GM10248 (cell line): ENCODE measurements around the gene ANK3.

Experiments used
- CTCF ChIA-PET: fragments of 300-600 bp; sonication (Branson Sonifier 250); formaldehyde crosslinking; extraction: SDS; loops from one replicate; lab custom pipeline; 2021; ENCODE audit warnings: antibody characterized with exemption; lab: Yijun Ruan, JAX
- POLR2A ChIA-PET: fragments of 350-650 bp; sonication (Branson Sonifier 250); formaldehyde crosslinking; extraction: SDS; loops from one replicate; lab custom pipeline; 2020; ENCODE audit warnings: antibody characterized with exemption; lab: Yijun Ruan, JAX
- DNase-seq: peaks from one replicate; pipeline ENCODE4 v3.0.0; 2012; ENCODE audit errors: extremely low spot score
- TF ChIP-seq, protein P1 (sequence below): IDR thresholded peaks from 2 replicates; pipeline ENCODE4 v1.5.1; 2012; ENCODE audit warnings: mild to moderate bottlenecking, low read depth; ENCODE audit errors: extremely low read depth, missing control alignments, control extremely low read depth

Gene ANK3

DNA sequence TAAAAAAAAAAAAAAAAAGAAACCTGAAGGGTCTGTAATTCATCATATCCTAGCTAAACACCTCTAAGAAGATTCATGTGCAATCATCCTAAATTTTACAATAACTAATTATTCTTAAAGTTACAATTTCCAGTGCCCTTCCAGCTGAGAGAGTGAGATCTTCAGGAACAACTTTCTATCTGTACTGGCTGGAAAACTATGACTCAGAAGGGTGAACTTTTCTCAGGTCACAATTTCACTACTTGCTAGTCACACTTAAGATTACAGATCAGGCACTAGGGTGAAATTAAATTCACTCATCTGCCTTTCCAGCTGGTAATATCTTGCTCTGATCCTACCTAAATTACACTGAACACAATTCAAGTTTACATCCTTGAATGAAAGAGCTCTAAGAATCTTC is 158.8 kb downstream of the ANK3 start:
- ChIA-PET CTCF (no interaction called here), POLR2A (interaction anchor here (0.7 kb wide), 1 partner anchor 82 kb away, joined by 4 read pairs; no protein-coding TSS in a partner anchor)
- TF ChIP-seq, protein P1, sequence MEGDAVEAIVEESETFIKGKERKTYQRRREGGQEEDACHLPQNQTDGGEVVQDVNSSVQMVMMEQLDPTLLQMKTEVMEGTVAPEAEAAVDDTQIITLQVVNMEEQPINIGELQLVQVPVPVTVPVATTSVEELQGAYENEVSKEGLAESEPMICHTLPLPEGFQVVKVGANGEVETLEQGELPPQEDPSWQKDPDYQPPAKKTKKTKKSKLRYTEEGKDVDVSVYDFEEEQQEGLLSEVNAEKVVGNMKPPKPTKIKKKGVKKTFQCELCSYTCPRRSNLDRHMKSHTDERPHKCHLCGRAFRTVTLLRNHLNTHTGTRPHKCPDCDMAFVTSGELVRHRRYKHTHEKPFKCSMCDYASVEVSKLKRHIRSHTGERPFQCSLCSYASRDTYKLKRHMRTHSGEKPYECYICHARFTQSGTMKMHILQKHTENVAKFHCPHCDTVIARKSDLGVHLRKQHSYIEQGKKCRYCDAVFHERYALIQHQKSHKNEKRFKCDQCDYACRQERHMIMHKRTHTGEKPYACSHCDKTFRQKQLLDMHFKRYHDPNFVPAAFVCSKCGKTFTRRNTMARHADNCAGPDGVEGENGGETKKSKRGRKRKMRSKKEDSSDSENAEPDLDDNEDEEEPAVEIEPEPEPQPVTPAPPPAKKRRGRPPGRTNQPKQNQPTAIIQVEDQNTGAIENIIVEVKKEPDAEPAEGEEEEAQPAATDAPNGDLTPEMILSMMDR = no peak
- DNase-seq = no peak

DNA sequence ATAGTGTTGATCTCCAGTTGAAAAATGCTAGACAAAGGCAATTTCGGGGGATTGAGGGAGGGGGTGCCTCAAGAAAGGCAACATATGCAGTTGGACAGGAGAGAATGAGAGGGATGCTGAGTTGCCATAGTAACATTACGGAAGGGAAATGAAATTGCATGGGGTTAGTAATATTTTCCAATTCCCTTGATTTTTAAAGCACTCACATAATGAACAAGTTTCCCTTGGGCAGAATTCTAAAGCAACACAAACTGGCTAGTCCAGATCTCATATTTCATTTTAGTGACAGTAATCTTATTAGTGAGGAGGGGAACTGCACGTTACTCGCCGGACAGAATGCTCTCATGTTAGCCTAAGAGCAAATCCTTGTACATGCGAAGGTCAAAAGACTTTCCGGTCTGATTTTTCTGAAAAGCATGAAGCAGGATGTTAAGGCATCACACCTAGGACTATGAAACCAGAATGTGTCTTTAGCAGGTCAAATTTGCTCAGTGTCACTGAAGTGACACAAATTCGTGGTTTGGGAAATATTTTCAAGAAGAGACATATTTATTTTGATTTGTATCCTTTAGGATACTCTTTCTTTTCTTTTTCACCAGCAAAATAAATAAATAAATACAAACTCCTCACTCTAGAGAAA is 165.5 kb downstream of the ANK3 start:
- DNase-seq = no peak
- TF ChIP-seq, protein P1 = no peak
- POLR2A ChIA-PET = no interaction called here
- CTCF ChIA-PET = interaction anchor here (1.1 kb wide), 1 partner anchor 10 kb away, joined by 3 read pairs; no protein-coding TSS in a partner anchor

DNA sequence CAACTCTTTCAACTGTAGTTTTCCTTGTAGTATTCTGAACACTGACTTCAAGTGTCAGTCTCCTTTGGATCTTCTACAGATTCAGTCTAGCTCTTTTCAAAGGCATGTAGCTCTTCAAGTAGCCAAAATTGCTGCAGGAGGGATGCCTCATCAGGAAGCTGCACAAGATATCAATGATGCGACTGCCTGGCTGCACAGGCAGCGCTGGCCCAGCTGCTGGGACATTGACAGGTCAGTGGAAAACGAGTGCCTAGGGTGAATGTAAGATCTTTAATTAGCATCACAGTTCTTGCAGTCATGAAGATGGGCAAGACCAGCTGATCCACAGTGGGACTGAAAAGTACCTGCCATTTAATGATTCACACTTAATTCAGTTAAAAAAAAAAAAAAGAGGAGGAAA is 167.6 kb downstream of the ANK3 start:
- POLR2A ChIA-PET = no interaction called here
- TF ChIP-seq, protein P1 = no peak
- no peak for DNase-seq
- CTCF ChIA-PET = interaction anchor here (0.8 to 2.2 kb wide), 3 partner anchors 9 to 16 kb away, joined by 3 to 7 read pairs (median 6); no protein-coding TSS in a partner anchor

DNA sequence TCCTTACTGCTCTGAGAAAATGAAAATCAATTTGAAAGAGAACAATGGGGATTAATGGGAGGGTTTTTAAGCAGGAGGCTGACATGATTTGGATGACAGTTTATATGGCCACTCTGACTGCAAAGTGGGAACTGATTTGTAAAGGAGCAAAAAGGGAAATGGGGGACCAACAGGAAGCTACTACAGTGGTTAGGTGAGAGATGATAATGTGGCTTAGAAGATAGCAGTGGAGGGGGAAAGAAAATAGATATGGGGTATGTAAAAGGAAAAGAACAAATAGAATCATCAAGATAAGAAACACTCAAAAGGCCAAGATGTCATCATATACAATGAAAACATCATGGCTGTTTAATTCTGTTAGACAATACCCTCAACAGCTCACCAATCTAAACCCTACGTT is 177.5 kb downstream of the ANK3 start:
- no peak for DNase-seq
- CTCF ChIA-PET = interaction anchor here (1.1 to 1.8 kb wide), 3 partner anchors 9 to 589 kb away, joined by 3 to 6 read pairs (median 4); no protein-coding TSS in a partner anchor
- TF ChIP-seq, protein P1 = no peak
- POLR2A ChIA-PET = no interaction called here

DNA sequence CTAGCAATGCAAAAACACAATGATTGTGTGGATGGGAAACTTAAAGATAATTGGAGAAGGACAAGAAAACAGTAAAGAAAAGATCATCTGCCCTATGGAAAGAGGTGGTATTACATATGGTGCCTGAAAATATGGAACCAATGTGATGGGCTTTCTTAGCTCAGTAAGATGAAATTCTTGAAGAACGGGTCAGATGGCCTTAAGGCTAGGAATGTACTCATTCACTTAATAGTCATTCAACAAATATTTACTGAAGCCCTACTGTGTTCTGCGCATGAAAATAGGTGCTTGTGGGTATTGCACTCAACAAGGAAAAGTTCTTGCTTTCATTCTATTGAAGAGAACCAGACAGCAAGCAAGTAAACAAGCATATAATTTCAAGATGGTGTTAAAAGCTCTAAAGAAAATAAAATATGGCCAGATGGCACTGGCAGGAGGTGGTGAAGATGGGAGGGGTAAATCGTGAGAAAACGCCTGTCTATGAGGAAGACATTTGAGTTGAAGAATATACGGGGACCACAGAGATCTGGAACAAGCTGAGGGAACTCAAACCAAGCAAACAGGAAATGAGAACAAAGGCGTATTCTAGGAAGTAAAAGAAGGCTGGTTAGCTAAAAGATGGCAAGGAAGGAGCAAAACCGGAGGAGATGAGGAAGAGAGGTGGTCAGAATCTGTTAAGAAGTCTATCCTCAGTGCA is 179.7 kb downstream of the ANK3 start:
- no peak for DNase-seq
- ChIA-PET POLR2A (no interaction called here), CTCF (interaction anchor here (1.0 to 3.9 kb wide), 14 partner anchors 12 to 1259 kb away, joined by 3 to 24 read pairs (median 7); no protein-coding TSS in a partner anchor)
- TF ChIP-seq, protein P1 = no peak

DNA sequence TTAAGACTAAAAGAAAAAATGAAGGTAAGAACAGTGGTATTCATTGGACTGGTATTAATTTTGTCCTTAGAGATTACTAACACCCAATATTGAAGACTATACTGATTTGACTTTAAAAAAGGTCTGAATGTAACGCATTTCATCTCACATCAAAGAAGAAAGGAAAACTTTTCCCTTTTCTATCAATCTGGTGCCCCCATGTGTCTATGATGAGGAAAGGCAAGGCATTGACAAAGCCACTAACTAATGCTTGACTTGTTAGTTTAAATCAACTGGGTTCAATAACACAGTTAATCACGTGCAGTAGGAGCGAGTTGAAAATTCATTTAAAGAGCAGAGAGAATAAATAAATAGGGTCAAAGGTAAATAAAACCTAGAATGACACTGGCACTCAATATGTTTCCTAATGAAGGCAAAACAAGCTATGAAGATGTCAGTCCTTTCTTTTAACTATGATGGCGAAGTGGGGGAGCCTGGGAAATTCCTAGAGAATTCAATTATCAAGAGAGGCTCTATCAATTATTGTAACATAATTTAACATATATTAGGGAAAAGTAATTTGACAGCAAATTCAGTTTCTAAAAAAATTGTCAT is 180.9 kb downstream of the ANK3 start:
- TF ChIP-seq, protein P1 = peak; percentile 56
- DNase-seq = no peak
- CTCF ChIA-PET = interaction anchor here (0.7 to 3.9 kb wide), 22 partner anchors 7 to 1258 kb away, joined by 3 to 24 read pairs (median 4); no protein-coding TSS in a partner anchor
- POLR2A ChIA-PET = no interaction called here
